Measurements from ENCODE around the gene PRF1.

The PRF1 gene

GRCh38 chr10:70615784-70616522 lies 13.4 kb upstream of the PRF1 start:
- no peak for TF ChIP-seq FOXP2 (optimal IDR thresholded peaks at IDR 0.05; ENCODE audit: borderline replicate concordance, extremely low read depth, extremely low read length, insufficient read depth)
- TF ChIP-seq, protein P1, sequence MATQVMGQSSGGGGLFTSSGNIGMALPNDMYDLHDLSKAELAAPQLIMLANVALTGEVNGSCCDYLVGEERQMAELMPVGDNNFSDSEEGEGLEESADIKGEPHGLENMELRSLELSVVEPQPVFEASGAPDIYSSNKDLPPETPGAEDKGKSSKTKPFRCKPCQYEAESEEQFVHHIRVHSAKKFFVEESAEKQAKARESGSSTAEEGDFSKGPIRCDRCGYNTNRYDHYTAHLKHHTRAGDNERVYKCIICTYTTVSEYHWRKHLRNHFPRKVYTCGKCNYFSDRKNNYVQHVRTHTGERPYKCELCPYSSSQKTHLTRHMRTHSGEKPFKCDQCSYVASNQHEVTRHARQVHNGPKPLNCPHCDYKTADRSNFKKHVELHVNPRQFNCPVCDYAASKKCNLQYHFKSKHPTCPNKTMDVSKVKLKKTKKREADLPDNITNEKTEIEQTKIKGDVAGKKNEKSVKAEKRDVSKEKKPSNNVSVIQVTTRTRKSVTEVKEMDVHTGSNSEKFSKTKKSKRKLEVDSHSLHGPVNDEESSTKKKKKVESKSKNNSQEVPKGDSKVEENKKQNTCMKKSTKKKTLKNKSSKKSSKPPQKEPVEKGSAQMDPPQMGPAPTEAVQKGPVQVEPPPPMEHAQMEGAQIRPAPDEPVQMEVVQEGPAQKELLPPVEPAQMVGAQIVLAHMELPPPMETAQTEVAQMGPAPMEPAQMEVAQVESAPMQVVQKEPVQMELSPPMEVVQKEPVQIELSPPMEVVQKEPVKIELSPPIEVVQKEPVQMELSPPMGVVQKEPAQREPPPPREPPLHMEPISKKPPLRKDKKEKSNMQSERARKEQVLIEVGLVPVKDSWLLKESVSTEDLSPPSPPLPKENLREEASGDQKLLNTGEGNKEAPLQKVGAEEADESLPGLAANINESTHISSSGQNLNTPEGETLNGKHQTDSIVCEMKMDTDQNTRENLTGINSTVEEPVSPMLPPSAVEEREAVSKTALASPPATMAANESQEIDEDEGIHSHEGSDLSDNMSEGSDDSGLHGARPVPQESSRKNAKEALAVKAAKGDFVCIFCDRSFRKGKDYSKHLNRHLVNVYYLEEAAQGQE (IDR thresholded peaks at IDR 0.05; ENCODE audit: insufficient read depth in 1 of 2, low read depth in 2 of 2, low read length in 2 of 2): no peak
- TF ChIP-seq TAF1 (IDR thresholded peaks at IDR 0.05; ENCODE audit: borderline replicate concordance, insufficient read depth, low read length): no peak
- TF ChIP-seq POLR2AphosphoS5 (IDR thresholded peaks at IDR 0.05; ENCODE audit: low read depth, low read length): no peak
- no peak for TF ChIP-seq SIN3A (IDR thresholded peaks at IDR 0.05; ENCODE audit: borderline replicate concordance, insufficient read depth, low read length)

GRCh38 chr10:70615211-70615610 lies 12.7 kb upstream of the PRF1 start:
- TF ChIP-seq TAF1 (IDR thresholded peaks at IDR 0.05; ENCODE audit: borderline replicate concordance, insufficient read depth, low read length): no peak
- TF ChIP-seq FOXP2 (optimal IDR thresholded peaks at IDR 0.05; ENCODE audit: borderline replicate concordance, extremely low read depth, extremely low read length, insufficient read depth): no peak
- TF ChIP-seq SIN3A (IDR thresholded peaks at IDR 0.05; ENCODE audit: borderline replicate concordance, insufficient read depth, low read length): no peak
- TF ChIP-seq, protein P1 (IDR thresholded peaks at IDR 0.05; ENCODE audit: insufficient read depth in 1 of 2, low read depth in 2 of 2, low read length in 2 of 2): no peak
- TF ChIP-seq POLR2AphosphoS5 (IDR thresholded peaks at IDR 0.05; ENCODE audit: low read depth, low read length): no peak

DNA sequence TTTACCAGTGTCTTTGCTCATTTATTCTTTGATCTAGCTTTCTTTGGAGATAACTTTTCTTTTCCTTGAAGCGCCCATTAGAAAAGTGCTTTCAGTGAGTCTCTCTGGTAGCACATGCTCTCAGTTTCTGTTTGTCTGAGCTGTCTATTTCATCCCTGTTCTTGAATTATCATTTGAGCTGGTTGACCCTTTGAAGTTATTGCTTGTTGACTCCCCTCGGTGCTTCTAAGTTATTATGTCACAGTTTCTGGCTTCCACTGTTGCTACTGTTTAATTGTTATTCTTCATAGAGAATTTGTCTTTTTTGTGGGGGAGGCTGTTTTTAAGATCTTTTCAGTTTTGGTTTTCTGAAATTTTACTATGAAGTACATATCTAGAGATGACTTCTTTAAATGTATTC lies 11.4 kb upstream of the PRF1 start:
- TF ChIP-seq FOXP2 (optimal IDR thresholded peaks at IDR 0.05; ENCODE audit: borderline replicate concordance, extremely low read depth, extremely low read length, insufficient read depth) (no peak), SIN3A (IDR thresholded peaks at IDR 0.05; ENCODE audit: borderline replicate concordance, insufficient read depth, low read length) (no peak), TAF1 (IDR thresholded peaks at IDR 0.05; ENCODE audit: borderline replicate concordance, insufficient read depth, low read length) (no peak), POLR2AphosphoS5 (IDR thresholded peaks at IDR 0.05; ENCODE audit: low read depth, low read length) (no peak)
- TF ChIP-seq, protein P1 (IDR thresholded peaks at IDR 0.05; ENCODE audit: insufficient read depth in 1 of 2, low read depth in 2 of 2, low read length in 2 of 2): no peak

GRCh38 chr10:70607936-70608335 lies 5.4 kb upstream of the PRF1 start:
- TF ChIP-seq TAF1 (IDR thresholded peaks at IDR 0.05; ENCODE audit: borderline replicate concordance, insufficient read depth, low read length) (no peak), SIN3A (IDR thresholded peaks at IDR 0.05; ENCODE audit: borderline replicate concordance, insufficient read depth, low read length) (no peak), POLR2AphosphoS5 (IDR thresholded peaks at IDR 0.05; ENCODE audit: low read depth, low read length) (no peak), FOXP2 (optimal IDR thresholded peaks at IDR 0.05; ENCODE audit: borderline replicate concordance, extremely low read depth, extremely low read length, insufficient read depth) (no peak)
- TF ChIP-seq, protein P1 (IDR thresholded peaks at IDR 0.05; ENCODE audit: insufficient read depth in 1 of 2, low read depth in 2 of 2, low read length in 2 of 2): no peak

Measured in PFSK-1 (cell line).